HG03060 (cell line): Measurements from ENCODE around the gene PEX5L.
"Not testable (repeated sequence)": the region's sequence is repeated elsewhere in the genome, so short reads cannot be mapped to it uniquely, and the experiment has no call there.

Experiments used
- ATAC-seq: cut with Tn5 transposase; IDR thresholded peaks from one replicate; pipeline ENCODE4 v1.9.1; 2021; ENCODE audit warnings: low read depth, moderate number of reproducible peaks; ENCODE audit not compliant: unreplicated experiment

Gene PEX5L, protein sequence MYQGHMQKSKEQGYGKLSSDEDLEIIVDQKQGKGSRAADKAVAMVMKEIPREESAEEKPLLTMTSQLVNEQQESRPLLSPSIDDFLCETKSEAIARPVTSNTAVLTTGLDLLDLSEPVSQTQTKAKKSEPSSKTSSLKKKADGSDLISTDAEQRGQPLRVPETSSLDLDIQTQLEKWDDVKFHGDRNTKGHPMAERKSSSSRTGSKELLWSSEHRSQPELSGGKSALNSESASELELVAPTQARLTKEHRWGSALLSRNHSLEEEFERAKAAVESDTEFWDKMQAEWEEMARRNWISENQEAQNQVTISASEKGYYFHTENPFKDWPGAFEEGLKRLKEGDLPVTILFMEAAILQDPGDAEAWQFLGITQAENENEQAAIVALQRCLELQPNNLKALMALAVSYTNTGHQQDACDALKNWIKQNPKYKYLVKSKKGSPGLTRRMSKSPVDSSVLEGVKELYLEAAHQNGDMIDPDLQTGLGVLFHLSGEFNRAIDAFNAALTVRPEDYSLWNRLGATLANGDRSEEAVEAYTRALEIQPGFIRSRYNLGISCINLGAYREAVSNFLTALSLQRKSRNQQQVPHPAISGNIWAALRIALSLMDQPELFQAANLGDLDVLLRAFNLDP

DNA sequence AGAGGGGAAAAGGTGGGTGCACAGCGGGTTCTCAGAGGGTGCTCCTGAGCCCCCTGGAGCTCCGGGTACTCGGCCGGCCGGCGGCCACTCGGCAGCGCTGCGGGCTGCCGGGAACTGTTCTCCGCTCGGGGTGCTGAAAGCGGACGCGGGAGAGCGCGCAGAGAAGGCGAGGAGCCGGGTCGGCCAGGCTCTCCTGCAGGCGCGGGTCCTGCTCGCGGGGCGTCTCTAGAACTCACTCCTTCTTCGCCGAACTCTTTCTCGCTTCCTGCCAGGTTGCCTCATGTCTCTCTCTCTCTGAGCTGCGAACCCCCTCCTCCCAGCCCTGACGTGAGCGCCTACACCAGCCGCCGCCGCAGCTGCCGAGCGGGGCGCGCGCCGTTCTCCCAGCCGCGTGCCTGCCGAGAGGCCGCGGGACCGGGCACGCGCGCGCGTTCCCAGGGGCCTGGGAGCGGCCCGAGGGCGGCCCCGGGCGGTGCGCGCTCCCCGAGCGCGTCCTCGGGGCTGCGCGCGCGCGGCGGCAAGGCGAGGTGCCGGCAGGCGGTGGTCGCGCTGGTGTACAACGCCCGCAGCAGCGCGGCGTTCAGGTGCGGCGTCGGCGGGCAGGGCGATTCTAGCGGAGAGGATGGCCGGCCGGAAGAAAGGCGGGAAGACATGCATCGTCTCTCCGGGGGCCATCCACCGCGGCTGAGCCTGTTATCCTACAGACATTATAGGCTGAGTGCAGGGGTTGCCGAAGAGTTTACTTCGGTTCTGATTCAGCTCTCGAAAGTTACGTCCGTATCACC, at the start of gene PEX5L:
PEX5L (minus strand) TSS at position 267 of the 785 bp plus-strand sequence. CDS start 338 bp downstream, outside the sequence.
- no peak for ATAC-seq

DNA sequence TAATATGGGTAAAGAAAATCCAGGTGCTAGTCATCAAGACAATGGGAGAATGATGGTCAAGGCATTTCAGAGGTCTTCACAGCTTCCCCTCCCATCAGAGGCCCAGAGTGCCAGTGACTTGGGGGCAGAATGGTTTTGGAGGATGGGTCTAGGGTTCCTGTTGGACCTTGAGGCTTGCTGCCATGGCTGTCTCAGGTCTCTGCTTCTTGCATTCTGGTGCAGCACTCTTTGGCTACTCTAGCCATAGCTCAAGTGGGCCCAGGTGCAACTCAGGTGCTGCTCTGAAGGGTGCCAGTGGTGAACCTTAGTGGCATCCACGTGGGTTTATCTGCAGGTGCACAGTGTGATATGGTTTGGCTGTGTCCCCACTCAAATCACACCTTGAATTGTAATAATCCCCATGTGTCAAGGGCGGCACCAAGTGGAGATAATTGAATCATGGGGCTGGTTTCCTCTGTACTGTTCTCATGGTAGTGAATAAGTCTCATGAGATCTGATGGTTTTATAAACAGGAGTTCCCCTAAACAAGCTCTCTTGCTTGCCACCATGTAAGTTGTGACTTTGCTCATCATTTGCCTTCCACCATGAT, 48.5 kb upstream of the PEX5L start:
- no peak for ATAC-seq

DNA sequence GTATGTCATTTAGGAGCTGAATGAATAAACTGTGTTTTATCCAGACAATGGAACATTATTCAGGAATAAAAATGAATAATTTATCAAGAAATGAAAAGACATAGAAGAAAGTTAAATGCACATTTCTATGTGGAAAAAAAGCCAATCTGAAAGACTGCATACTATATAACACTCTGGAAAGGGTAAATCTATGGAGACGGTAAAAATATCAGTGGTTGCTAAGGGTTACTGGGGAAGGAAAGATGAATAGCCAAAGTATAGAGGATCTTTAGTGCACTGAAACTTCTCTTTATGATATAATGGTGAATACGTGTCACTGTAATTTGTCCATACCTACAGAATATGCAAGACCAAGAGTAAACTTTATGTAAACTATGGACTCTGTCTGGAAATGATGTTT, 46.0 kb upstream of the PEX5L start:
- ATAC-seq = no peak

DNA sequence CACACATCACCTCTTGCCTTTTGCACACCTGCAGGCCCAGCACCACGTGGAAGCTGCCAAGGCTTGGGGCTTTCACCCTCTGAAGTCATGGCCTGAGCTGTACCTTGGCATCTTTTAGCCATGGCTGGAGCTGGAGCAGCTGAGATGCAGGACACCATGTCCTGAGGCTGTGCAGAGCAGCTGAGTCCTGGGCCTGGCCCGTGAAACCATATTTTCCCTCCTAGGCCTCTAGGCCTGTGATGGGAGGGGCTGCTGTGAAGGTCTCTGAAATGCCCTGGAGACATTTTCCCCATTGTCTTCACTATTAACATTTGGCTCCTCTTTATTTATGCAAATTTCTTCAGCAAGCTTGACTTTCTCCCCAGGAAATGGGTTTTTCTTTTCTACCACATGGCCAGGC, 41.9 kb upstream of the PEX5L start:
- ATAC-seq = no peak

DNA sequence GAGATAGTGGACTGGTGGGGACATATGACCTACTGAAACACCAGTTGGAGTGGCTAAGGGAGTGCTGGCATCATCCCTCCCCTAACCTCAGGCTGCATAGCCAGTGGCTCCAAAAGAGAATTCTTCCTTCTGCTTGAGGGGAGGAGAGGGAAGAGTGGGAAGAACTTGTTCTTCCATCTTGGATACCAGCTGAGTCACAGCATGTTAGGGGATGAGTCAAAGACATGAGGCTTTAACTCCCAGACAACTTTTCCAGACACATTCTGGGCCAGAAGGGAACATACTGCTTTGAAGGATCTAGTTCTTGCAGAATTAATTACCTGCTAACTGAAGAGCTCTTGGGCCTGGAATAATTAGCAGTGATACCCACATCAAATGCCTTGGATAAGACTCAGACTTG, 36.8 kb upstream of the PEX5L start:
- ATAC-seq = no peak

DNA sequence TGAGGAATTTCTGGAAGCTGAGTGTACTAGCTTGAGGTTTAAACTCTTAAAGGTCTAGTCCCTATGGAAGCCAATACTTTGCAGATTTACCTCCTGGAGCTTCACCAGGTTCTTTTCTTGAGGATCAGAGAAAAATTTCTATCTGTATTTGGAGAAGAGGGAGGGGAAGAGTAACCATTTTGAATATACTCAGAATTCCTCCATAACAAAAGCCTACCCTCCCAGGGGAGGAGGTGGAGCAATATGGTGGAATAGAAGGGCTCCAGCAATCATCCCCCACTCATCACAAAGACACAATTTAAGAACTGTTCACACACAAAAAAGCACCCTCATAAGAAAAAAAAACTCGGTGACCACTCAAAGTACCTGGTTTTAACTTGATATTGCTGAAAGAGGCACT, 36.0 kb upstream of the PEX5L start:
- no peak for ATAC-seq

DNA sequence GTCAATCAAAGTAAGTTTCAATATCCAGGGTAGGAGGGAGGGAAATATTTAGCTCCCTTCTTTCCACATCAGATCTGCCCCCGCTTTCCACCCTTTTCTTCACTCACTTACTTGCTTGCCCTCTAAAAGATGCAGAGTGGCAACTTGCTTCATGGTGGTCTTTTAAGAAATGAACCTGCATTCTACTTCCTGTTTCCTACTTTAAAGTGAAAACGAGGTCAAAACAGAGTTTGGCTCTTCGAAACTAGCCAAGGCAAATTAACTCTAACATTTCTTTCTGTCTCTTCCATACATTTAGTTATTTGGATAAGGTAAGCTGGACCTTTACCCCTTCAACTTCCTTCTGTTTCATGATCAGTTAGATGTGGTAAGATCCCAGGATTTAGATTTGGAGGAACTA, 34.2 kb upstream of the PEX5L start:
- ATAC-seq = no peak

DNA sequence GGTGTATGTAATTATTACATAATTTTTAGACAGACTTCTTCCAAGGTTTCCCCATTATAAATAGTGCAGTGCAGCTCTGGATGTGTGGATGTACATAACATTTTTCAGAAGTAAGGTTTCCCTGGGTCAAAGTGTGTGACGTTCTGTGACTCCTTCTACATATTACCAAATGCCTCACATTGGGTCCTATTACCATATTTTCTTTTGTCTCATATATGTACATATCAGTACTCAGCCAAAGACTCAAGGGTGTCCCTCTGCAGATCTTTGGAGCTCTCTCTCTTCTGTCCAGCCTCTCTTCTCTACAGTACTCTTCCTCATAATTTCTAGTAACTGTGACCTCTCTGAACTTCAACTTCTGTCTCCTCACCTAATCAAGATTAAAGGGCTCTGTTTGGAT, 31.3 kb upstream of the PEX5L start:
- ATAC-seq = no peak

DNA sequence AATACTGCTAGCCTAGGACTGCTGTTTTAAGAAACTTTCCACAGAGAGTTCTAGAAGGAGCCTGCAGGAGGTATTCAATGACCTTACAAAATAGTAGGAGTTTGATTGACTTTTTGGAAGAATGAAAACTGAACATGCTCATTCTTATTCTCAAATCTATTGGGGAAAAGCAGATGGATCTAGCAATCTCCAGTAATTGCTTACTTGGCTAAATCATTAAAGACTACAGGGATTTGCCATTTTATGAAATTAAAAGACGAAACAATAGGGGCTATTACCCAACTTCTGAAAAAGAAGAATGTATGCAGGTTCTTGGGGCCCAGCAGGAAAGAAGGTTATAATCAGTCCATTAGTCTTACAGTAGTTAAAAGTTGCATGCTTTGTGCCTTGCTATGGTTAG, 29.9 kb upstream of the PEX5L start:
- no peak for ATAC-seq

DNA sequence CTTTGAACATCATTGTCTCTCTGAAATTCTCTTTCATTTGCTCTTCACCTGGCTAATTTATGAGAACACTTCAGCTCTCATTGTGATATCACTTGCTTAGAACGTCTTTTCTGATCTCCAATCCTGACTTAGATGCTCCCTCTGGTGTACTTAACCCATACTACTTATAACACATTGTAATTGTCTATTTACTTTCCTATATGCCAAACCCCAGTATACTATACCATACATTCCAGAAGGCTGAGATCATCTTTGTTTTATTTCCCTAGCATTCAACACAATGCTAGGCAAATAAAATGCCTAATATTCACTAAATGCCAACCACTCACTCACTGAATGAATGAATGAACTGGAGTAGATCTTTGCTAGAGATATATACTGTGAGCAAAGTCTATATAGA, 27.0 kb upstream of the PEX5L start:
- no peak for ATAC-seq

DNA sequence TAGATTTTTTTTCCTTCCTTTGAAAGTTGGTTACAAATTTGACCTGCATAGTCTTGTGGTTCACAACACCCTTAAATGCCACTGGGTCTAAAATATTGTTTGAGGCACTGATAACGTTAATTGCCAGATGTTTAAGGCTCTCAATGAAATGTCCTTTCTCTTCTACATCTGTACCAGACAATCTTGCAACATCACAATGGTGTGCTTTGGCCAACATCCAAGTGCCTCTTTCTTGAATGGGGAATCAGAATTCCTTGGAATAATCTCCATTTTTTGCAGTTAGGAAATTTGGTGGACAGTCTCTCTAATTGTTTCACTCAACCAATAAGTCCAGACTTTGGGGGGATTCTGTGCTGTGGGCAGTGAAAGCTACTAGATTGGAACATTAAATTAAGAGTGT, 26.0 kb upstream of the PEX5L start:
- ATAC-seq = no peak

DNA sequence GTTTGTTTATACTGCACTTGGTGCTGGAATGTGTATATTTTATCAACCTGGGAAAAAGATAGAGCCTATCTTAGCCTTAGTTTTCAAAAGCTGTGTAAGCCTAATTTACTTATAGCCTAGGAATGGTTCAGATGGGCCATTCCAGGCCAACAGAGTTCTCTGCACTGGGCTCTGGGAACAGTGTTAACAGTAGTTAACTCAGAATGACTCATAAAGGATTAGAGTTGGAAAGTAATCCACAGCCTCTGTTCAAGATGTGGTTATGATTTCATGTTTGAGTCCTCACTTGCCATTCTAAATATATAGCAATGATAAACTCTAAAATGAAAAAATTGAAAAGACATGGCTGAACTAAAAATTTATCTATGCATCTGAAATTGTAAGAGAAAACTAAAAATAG, 22.6 kb upstream of the PEX5L start:
- ATAC-seq = no peak

DNA sequence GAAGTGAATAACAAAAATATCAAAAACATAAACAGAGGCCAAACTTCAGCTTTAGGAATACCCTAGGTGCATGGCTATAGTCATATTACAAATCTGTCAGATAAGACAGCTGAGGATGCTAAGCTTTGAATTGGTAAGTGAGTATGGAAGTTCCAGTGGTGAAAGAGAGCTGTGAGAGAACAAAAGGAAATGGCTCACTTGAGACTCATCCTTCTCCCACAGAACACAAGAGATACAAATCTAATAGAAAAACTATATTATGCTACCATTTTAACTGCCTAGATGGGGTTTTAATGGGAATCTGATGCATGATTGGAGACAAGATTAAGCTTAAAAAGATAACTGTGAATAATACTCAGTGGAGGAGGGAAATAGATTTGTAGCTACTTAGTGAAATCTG, 21.5 kb upstream of the PEX5L start:
- no peak for ATAC-seq

DNA sequence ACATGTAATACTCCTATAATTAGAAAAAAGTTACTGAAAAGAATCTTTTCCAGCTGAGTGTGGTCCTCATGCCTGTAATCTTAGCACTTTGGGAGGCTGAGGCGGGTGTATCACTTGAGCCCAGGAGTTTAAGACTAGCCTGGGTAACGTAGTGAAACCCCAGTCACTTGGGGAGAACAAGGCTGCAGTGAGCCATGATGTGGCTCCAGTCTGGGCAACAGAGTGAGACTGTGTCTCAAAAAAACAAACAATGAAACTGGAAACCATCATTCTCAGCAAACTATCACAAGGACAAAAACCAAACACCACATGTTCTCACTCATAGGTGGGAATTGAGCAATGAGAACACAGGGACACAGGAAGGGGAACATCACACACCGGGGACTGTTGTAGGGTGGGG, 18.9 kb upstream of the PEX5L start:
- ATAC-seq = not testable (repeated sequence)

DNA sequence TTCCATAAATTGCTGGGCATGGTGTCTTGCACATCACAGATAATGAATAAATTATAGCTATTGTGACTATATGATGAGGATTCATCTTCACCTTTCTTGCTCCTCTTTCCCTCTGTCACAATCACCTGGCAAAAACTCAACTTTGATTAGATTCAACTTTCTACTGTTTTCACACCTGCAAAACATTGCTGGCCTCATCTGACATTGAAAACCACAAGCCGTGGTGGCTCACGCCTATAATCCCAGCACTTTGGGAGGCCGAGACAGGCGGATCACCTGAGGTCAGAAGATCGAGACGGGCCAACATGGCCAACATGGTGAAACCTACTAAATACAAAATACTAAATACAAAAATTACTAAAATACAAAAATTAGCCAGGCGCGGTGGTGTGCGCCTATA, 12.7 kb upstream of the PEX5L start:
- no peak for ATAC-seq

DNA sequence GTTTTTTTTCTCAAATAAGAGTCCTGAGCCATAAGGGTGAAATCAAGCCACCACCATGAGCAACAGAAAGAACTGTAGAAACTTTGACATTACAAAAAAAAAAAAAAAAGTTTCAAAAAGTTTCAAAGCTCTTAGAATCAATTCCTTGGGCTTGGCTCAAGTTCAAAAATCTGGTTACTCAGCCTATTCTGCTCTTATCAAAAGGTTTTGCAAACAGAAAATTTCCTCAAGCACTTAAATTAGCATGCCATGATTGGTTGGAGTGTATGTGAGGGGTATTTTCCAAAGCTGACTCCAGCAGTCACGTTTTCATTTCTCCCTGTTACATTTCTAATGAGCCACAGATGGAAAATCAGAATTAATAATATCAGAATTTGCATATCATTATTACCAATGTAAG, 12.1 kb upstream of the PEX5L start:
- ATAC-seq = no peak

DNA sequence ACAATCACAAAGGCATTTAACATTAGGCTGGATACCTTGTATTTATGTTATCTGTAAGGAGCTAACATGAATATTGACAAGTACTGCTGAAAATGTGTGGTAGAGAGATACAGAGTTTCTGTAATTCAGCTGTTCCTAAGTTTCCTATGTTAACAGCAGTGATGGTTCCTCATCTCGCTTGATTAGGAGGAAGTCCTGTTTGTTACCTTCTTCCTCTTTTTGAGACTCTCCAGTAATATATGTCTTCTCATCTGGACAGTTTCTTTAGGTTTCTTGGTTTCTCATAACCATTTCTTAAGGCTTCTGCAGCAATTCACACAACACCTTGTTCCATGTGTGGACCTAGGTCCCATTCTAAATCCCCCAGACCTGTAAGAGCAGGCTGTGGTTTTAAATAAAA, 11.4 kb upstream of the PEX5L start:
- peak; percentile 85 for ATAC-seq

DNA sequence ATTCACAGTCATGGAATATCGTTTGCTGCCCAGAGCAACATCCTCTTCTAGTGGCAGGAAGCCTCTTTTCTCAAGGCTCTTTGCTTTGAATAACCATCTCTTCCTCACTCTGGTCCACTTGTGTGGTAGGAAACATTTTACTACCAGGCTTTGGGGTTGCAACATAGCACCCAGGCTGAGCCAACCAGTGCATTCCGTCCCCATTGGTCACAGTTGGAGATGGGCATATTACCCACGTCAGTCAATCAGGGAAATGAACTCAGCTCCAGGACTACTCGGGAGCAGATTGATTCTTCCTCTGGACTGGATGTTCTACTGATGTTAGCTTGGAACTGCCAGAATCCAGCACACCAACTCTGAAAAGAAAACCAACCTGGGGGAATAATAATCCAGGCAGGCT, 4.2 kb upstream of the PEX5L start:
- no peak for ATAC-seq

DNA sequence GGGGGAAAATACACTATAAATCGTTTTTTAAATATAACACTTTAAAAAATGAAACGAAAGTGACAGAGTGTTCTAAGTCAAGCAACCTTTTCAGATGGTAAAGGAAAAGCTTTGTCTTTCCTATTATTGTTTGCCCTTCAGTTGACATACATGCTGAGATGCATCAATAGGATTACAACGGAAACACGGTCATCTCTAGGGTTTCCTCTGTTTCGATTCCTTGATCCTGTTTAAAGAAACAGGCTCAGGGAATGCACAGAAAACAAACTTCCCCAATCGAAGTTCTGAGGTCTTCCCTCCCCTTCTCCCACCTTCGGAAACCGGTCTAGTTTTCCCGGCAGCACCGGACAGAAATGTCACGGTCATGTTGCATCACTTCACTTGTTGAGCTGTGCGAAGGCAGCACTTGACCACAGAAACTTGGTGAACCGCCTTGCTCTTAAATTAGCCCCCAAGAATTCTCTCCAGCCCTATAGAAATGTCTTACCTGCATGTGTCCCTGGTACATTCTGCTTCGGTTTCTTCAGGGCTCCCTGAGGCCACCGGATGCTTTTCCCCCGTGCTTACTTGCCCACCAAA, 556 bp downstream of the PEX5L start:
- no peak for ATAC-seq

DNA sequence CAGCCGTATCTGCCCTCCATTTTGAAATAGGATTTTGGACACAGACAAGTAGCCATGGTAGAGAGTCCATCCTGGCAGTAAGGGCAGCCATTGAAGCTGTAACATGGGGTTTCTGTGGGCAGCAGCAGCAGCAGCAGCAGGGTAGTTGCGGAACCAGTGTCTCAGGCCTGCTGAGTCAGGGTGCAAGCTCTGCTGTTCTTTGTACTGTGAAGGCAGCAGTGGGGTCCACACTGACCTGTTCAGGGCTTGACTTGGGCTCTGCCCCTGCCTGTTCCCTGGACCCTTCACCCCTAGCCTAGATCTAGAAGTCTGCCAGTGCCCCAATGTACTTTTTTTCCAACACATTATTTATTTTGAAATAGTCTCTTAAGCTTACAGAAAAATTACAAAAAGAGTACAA, 9.7 kb downstream of the PEX5L start:
- no peak for ATAC-seq

DNA sequence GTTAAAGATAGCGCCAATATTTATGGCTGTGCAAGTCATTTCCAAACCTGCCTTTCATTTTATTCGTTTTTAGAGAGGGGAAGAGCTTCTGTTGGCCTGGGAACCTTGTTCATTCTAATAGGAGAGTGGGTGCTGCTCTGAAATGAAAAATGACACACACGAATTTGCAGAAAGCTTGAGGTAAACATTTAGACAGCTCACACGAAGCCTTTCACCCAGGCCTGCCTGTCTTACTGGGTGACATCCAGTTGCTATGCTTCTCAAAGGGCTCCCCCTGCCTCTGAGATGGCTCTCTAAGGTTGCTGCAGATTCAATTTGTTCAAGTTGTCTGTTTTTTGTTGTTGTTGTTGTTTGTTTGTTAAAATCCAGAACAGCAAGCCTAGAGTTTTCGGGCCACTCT, 18.2 kb downstream of the PEX5L start:
- ATAC-seq = no peak
